H9 (cell line): ENCODE measurements around the gene ZBTB47. TPM values are rescaled to one million over a fixed set of nuclear protein-coding genes. Genes with fewer than 3 reads are reported as not detected.

Source experiments
- DNase-seq: peaks from one replicate; pipeline ENCODE4 v3.0.0-alpha.2; 2017
- H2AFZ ChIP-seq: one replicate; pipeline ENCODE4 v1.6.1; 2013; ENCODE audit warnings: mild to moderate bottlenecking, low read length, control low read depth, moderate library complexity
- H2AK5ac ChIP-seq: 2 replicates; pipeline ENCODE4 v1.6.1; 2013; ENCODE audit warnings: low read length, control low read depth, mixed read lengths; ENCODE audit not compliant: insufficient read length
- H2BK120ac ChIP-seq: one replicate; pipeline ENCODE4 v1.6.1; 2013; ENCODE audit warnings: low read depth, mild to moderate bottlenecking, low read length, control low read depth, inconsistent platforms; ENCODE audit not compliant: poor library complexity, severe bottlenecking
- H2BK12ac ChIP-seq: 2 replicates; pipeline ENCODE4 v1.6.1; 2013; ENCODE audit warnings: low read length, control low read depth, mixed read lengths, low read depth; ENCODE audit not compliant: insufficient read length
- H2BK15ac ChIP-seq: 2 replicates; pipeline ENCODE4 v1.6.1; 2013; ENCODE audit warnings: low read depth, low read length, control low read depth
- H2BK20ac ChIP-seq: one replicate; pipeline ENCODE4 v1.6.1; 2013; ENCODE audit warnings: low read depth, mild to moderate bottlenecking, low read length, control low read depth, inconsistent platforms; ENCODE audit not compliant: poor library complexity, severe bottlenecking
- H2BK5ac ChIP-seq: 2 replicates; pipeline ENCODE4 v1.6.1; 2013; ENCODE audit warnings: low read length, control low read depth, mixed read lengths; ENCODE audit not compliant: insufficient read length
- H3K14ac ChIP-seq: 2 replicates; pipeline ENCODE4 v1.6.1; 2013; ENCODE audit warnings: low read length, control low read depth; ENCODE audit not compliant: insufficient read depth
- H3K18ac ChIP-seq: 2 replicates; pipeline ENCODE4 v1.6.1; 2013; ENCODE audit warnings: low read depth, mild to moderate bottlenecking, mixed read lengths, low read length, control low read depth; ENCODE audit not compliant: insufficient read length
- H3K23ac ChIP-seq: 2 replicates; pipeline ENCODE4 v1.6.1; 2013; ENCODE audit warnings: low read length, control low read depth, mixed read lengths, low read depth; ENCODE audit not compliant: insufficient read length
- H3K23me2 ChIP-seq: 2 replicates; pipeline ENCODE4 v1.6.1; 2013; ENCODE audit warnings: low read depth, mild to moderate bottlenecking, mixed read lengths, low read length, control low read depth; ENCODE audit not compliant: insufficient read length, poor library complexity, severe bottlenecking
- H3K27ac ChIP-seq: 2 replicates; pipeline ENCODE4 v1.5.1; 2013; ENCODE audit warnings: low read length, control low read depth, mixed read lengths, low read depth; ENCODE audit not compliant: insufficient read length
- H3K27me3 ChIP-seq: 2 replicates; pipeline ENCODE4 v1.6.1; 2013; ENCODE audit warnings: low read length, control low read depth, inconsistent platforms; ENCODE audit not compliant: insufficient read depth
- H3K4ac ChIP-seq: 2 replicates; pipeline ENCODE4 v1.6.1; 2013; ENCODE audit warnings: low read depth, mild to moderate bottlenecking, control low read depth, inconsistent platforms, low read length, moderate library complexity
- H3K4me1 ChIP-seq: 2 replicates; pipeline ENCODE4 v1.6.1; 2013; ENCODE audit warnings: low read length, control low read depth, inconsistent platforms; ENCODE audit not compliant: insufficient read depth
- H3K4me2 ChIP-seq: 2 replicates; pipeline ENCODE4 v1.6.1; 2013; ENCODE audit warnings: low read length, control low read depth, mixed read lengths; ENCODE audit not compliant: insufficient read length, insufficient read depth
- H3K56ac ChIP-seq: 2 replicates; pipeline ENCODE4 v1.6.1; 2013; ENCODE audit warnings: low read depth, mild to moderate bottlenecking, mixed read lengths, low read length, control low read depth; ENCODE audit not compliant: insufficient read length
- H3K79me1 ChIP-seq: 2 replicates; pipeline ENCODE4 v1.6.1; 2013; ENCODE audit warnings: low read depth, mild to moderate bottlenecking, moderate library complexity, low read length, control low read depth, inconsistent platforms; ENCODE audit not compliant: insufficient read depth, poor library complexity, severe bottlenecking
- H3K79me2 ChIP-seq: 2 replicates; pipeline ENCODE4 v1.6.1; 2013; ENCODE audit warnings: low read length, control low read depth, inconsistent platforms; ENCODE audit not compliant: insufficient read depth
- H3K9ac ChIP-seq: 2 replicates; pipeline ENCODE4 v1.6.1; 2013; ENCODE audit warnings: low read length, control low read depth, mixed read lengths; ENCODE audit not compliant: insufficient read length; ENCODE audit errors: extremely low read depth
- H3K9me3 ChIP-seq: one replicate; pipeline ENCODE4 v1.6.1; 2013; ENCODE audit warnings: low read depth, low read length, inconsistent platforms; ENCODE audit not compliant: control insufficient read depth
- H3T11ph ChIP-seq: one replicate; pipeline ENCODE4 v1.6.1; 2013; ENCODE audit warnings: mild to moderate bottlenecking, low read length, control low read depth, inconsistent platforms
- H4K20me1 ChIP-seq: one replicate; pipeline ENCODE4 v1.6.1; 2013; ENCODE audit not compliant: control insufficient read depth, insufficient read length, insufficient read depth
- H4K5ac ChIP-seq: 2 replicates; pipeline ENCODE4 v1.6.1; 2013; ENCODE audit warnings: low read depth, mild to moderate bottlenecking, mixed read lengths, low read length, control low read depth; ENCODE audit not compliant: insufficient read length
- H4K8ac ChIP-seq: replicated peaks from 2 replicates; pipeline ENCODE4 v1.6.1; 2013; ENCODE audit warnings: low read length, control low read depth, mixed read lengths, low read depth; ENCODE audit not compliant: insufficient read length
- H4K91ac ChIP-seq: 2 replicates; pipeline ENCODE4 v1.6.1; 2013; ENCODE audit warnings: low read depth, mild to moderate bottlenecking, moderate library complexity, mixed read lengths, low read length, control low read depth; ENCODE audit not compliant: insufficient read length
- H3K27ac Mint-ChIP-seq, 3 experiments: 2 replicates in 2 of 3; 3 replicates in 1 of 3; pipeline ENCODE4 v1.8.0; 2020 to 2021; ENCODE audit warnings: mixed read lengths in 3 of 3, mild to moderate bottlenecking in 1 of 3, moderate library complexity in 1 of 3
- H3K27me3 Mint-ChIP-seq: 2 replicates; pipeline ENCODE4 v1.8.0; 2021; ENCODE audit warnings: low read depth, mild to moderate bottlenecking, moderate library complexity, mixed read lengths
- H3K36me3 Mint-ChIP-seq, 3 experiments: 2 replicates in 2 of 3; 3 replicates in 1 of 3; pipeline ENCODE4 v1.8.0; 2020 to 2021; ENCODE audit warnings: low read depth in 3 of 3, mixed read lengths in 3 of 3; ENCODE audit not compliant: insufficient read depth in 1 of 3
- H3K4me1 Mint-ChIP-seq, 2 experiments: 2 replicates each; pipeline ENCODE4 v1.8.0; 2020; ENCODE audit warnings: mixed read lengths in 2 of 2
- H3K4me3 Mint-ChIP-seq, 2 experiments: 2 replicates in 1 of 2; 3 replicates in 1 of 2; pipeline ENCODE4 v1.8.0; 2020 to 2021; ENCODE audit warnings: mild to moderate bottlenecking in 2 of 2, mixed read lengths in 2 of 2, moderate library complexity in 1 of 2
- H3K9me3 Mint-ChIP-seq, 2 experiments: 2 replicates in 1 of 2; 3 replicates in 1 of 2; pipeline ENCODE4 v1.8.0; 2020; ENCODE audit warnings: mild to moderate bottlenecking in 2 of 2, mixed read lengths in 2 of 2, moderate library complexity in 1 of 2
- WGBS: extraction: QIAGEN DNeasy Blood & Tissue Kit; methylation state at CpG from one replicate; pipeline ENCODE4 v1.1.7; 2013; ENCODE audit warnings: missing lambda C conversion rate, low lambda C conversion rate, mixed read lengths; ENCODE audit not compliant: insufficient read length; ENCODE audit errors: extremely low coverage; 5-methylcytosine and 5-hydroxymethylcytosine counted together
- total RNA-seq: library from RNA; stranded (reverse); gene quantifications from 2 replicates; pipeline ENCODE4 v1.2.1, GENCODE V29; 2021
- TF ChIP-seq, protein P1 (sequence below): fragments of 200-600 bp; sonication (generic); conservative IDR thresholded peaks from 3 replicates; pipeline ENCODE4 v1.8.0; 2021; ENCODE audit warnings: antibody characterized with exemption, mild to moderate bottlenecking

ZBTB47 gene
- total RNA-seq, 1 experiment from 2014 or later, result 3.6 TPM

DNA sequence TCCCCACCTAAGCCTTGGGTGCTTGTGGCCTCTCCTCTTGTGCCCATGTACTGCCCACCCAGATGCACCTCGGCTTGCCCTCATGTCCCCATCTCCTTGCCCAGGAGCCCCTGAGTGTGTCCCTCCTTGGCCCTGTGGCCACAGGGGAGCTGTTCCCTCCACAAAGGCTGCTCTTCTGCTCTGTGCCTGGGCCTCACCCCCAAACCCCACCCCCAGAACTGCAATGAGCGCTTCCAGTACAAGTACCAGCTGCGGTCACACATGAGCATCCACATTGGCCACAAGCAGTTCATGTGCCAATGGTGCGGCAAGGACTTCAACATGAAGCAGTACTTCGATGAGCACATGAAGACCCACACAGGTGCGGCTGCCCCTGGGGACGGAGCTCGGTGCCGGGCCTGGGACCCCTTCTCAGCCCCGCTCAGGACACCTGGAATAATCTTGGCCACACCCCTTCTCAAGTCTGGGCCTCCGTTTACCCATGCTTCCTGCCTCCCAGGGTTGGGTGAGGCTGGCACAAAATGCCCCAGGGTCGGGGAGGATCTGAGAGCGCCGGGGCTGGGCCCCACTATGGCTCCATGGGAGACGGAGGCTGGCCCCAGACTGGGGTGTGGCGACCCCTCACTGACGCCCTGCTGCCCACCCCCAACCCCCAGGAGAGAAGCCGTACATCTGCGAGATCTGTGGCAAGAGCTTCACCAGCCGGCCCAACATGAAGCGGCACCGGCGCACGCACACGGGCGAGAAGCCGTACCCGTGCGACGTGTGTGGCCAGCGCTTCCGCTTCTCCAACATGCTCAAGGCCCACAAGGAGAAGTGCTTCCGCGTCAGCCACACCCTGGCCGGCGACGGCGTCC is 10.3 kb downstream of the ZBTB47 start:
- Histone ChIP-seq H2BK12ac (no peak overlapping the region), H3K23ac (no peak overlapping the region), H4K8ac (no peak overlapping the region), H2BK5ac (no peak overlapping the region), H3K9ac (no peak overlapping the region), H3K27me3 (no peaks in the 10 kb centered on the region), H2AK5ac (no peak overlapping the region), H4K91ac (no peak overlapping the region), H3K9me3 (no peaks in the 10 kb centered on the region), H3T11ph (no peak overlapping the region), H3K14ac (no peak overlapping the region; the same call in 1 of the 2 replicates), H2BK15ac (no peak overlapping the region), H3K4me2 (no peak overlapping the region), H2AFZ (no peak overlapping the region), H2BK120ac (no peak overlapping the region), H3K79me1 (no peaks in the 10 kb centered on the region), H3K4ac (no peak overlapping the region), H3K56ac (no peak overlapping the region), H4K5ac (no peak overlapping the region), H3K4me1 (no peaks in the 10 kb centered on the region), H4K20me1 (no peaks in the 10 kb centered on the region), H3K27ac (no peak overlapping the region), H3K79me2 (no peaks in the 10 kb centered on the region), H3K18ac (no peak overlapping the region), H2BK20ac (no peak overlapping the region), H3K23me2 (no peaks in the 10 kb centered on the region)
- no peak for DNase-seq
- WGBS, result no CpG with 5 or more reads among the region's 38 CpGs
- TF ChIP-seq, protein P1, sequence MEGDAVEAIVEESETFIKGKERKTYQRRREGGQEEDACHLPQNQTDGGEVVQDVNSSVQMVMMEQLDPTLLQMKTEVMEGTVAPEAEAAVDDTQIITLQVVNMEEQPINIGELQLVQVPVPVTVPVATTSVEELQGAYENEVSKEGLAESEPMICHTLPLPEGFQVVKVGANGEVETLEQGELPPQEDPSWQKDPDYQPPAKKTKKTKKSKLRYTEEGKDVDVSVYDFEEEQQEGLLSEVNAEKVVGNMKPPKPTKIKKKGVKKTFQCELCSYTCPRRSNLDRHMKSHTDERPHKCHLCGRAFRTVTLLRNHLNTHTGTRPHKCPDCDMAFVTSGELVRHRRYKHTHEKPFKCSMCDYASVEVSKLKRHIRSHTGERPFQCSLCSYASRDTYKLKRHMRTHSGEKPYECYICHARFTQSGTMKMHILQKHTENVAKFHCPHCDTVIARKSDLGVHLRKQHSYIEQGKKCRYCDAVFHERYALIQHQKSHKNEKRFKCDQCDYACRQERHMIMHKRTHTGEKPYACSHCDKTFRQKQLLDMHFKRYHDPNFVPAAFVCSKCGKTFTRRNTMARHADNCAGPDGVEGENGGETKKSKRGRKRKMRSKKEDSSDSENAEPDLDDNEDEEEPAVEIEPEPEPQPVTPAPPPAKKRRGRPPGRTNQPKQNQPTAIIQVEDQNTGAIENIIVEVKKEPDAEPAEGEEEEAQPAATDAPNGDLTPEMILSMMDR, result no peak
- Mint-ChIP-seq H3K4me1 (peaks cover 8 to 16% of the 10 kb centered on the region in 2 experiments), H3K4me3 (no peak overlapping the region), H3K27ac (no peak overlapping the region), H3K27me3 (peaks cover under 1% of the 10 kb centered on the region; the same call in 1 of the 2 replicates), H3K9me3 (peaks cover 0 to 2% of the 10 kb centered on the region in 2 experiments; a peak in 1 of 5 replicates), H3K36me3 (peaks cover 2 to 11% (median 6%) of the 10 kb centered on the region in 3 experiments; a peak in 6 of 7 replicates)
